ENCODE results near the gene ZMIZ1. TPM values are rescaled to one million over a fixed set of nuclear protein-coding genes. Genes with fewer than 3 reads are reported as not detected.

The ZMIZ1 gene
- total and polyA plus RNA-seq, 2 donors from 2014 or later = 14.2 to 97.6 TPM

GRCh38 chr10:79244841-79245504 lies 176.2 kb downstream of the ZMIZ1 start:
- Histone ChIP-seq H3K4me1 (ENCODE audit: control insufficient read depth in 2 of 3, insufficient read depth in 2 of 3, low read depth in 1 of 3, low read length in 3 of 3) (peaks cover 0 to 61% (median 30%) of the 10 kb centered on the region in 3 donors), H3K27me3 (ENCODE audit: control insufficient read depth, insufficient read depth, low read length) (no peaks in the 10 kb centered on the region), H3K9ac (ENCODE audit: low read length in 3 of 3) (peak overlapping the region in 1 of 3 donors; percentile 42), H3K27ac (ENCODE audit: low read depth in 2 of 2, low read length in 2 of 2) (peak overlapping the region; percentile 45 to 60), H3K36me3 (ENCODE audit: control insufficient read depth in 2 of 3, insufficient read depth in 3 of 3, low read length in 3 of 3) (no peaks in the 10 kb centered on the region), H3K4me3 (ENCODE audit: low read length in 3 of 3) (no peak overlapping the region), H3K9me3 (ENCODE audit: control insufficient read depth in 2 of 3, insufficient read depth in 1 of 3, low read length in 3 of 3) (no peaks in the 10 kb centered on the region)
- FAIRE-seq (no peak), DNase-seq (no peak)
- intact Hi-C loops (cut with DNase I) = no loop called here
- TF ChIP-seq, protein P1, sequence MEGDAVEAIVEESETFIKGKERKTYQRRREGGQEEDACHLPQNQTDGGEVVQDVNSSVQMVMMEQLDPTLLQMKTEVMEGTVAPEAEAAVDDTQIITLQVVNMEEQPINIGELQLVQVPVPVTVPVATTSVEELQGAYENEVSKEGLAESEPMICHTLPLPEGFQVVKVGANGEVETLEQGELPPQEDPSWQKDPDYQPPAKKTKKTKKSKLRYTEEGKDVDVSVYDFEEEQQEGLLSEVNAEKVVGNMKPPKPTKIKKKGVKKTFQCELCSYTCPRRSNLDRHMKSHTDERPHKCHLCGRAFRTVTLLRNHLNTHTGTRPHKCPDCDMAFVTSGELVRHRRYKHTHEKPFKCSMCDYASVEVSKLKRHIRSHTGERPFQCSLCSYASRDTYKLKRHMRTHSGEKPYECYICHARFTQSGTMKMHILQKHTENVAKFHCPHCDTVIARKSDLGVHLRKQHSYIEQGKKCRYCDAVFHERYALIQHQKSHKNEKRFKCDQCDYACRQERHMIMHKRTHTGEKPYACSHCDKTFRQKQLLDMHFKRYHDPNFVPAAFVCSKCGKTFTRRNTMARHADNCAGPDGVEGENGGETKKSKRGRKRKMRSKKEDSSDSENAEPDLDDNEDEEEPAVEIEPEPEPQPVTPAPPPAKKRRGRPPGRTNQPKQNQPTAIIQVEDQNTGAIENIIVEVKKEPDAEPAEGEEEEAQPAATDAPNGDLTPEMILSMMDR (IDR thresholded peaks at IDR 0.05; ENCODE audit: borderline replicate concordance, extremely low read depth, insufficient read depth) = no peak

DNA sequence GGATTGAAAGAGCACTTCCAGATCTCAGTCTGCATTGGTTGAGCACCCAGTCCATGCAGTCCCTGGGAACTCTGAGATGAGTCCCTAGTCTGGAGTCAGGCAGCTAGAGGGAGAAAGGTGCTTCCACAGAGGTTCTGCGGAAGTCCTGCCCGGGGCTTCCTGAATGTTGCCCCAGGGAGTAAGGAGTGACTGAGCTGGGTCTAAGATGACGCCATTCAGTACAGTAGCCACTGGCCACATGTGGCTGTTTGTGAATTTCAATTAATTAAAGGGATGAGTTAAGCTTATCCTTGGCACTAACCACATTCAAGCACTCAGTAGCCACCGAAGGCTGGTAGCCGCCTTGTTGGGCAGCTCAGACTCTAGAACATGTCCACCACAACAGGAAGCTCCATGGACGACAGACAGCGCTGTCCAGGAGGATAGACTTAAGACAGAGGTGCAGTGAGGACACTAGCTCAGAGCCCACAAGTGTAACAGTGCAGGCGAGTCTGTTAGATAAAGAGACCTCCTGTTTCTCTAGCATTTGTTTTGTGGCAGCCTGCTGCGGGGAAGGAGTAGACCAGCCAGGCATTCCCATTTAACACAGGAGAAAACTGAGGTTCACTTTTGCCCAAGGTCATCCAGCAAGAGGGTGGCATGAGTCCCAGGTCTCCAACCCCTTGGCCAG lies 176.9 kb downstream of the ZMIZ1 start:
- H3K9ac ChIP-seq (ENCODE audit: low read length in 3 of 3) = peak overlapping the region in 1 of 3 donors; percentile 42
- TF ChIP-seq, protein P1 (IDR thresholded peaks at IDR 0.05; ENCODE audit: borderline replicate concordance, extremely low read depth, insufficient read depth) = no peak
- intact Hi-C loops (cut with DNase I) = no loop called here

DNA sequence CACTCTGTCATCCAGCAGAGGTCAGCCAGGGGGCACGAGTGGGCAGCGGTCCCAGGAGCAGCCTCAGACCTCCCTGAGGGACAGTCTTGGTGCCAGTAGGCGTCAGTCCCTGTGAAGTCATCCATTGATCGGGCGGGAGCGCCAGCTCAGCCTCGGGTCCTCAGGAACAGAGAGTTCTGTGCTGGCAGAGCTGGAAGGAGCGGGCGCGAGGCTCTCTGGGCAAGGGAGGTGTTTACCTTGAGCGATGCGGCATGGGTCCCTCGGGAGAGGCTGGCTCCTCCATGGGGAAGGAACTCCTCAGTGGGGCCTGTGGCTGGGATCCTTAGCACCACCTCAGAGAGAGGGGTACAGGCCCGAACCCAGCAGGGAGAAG lies 177.4 kb downstream of the ZMIZ1 start:
- H3K36me3 ChIP-seq (ENCODE audit: control insufficient read depth in 2 of 3, insufficient read depth in 3 of 3, low read length in 3 of 3) = no peaks in the 10 kb centered on the region
- H3K27ac ChIP-seq (ENCODE audit: low read depth in 2 of 2, low read length in 2 of 2) = peak overlapping the region; percentile 45 to 60
- H3K27me3 ChIP-seq (ENCODE audit: control insufficient read depth, insufficient read depth, low read length) = no peaks in the 10 kb centered on the region
- peak overlapping the region in 1 of 3 donors; percentile 3 for H3K9ac ChIP-seq (ENCODE audit: low read length in 3 of 3)
- no peaks in the 10 kb centered on the region for H3K9me3 ChIP-seq (ENCODE audit: control insufficient read depth in 2 of 3, insufficient read depth in 1 of 3, low read length in 3 of 3)
- TF ChIP-seq, protein P1 (IDR thresholded peaks at IDR 0.05; ENCODE audit: borderline replicate concordance, extremely low read depth, insufficient read depth) = no peak
- DNase-seq (peak in 1 of 5 donors; percentile 86), FAIRE-seq (no peak)
- intact Hi-C loops (cut with DNase I) = no loop called here
- peaks cover 0 to 60% (median 30%) of the 10 kb centered on the region in 3 donors for H3K4me1 ChIP-seq (ENCODE audit: control insufficient read depth in 2 of 3, insufficient read depth in 2 of 3, low read depth in 1 of 3, low read length in 3 of 3)
- no peak overlapping the region for H3K4me3 ChIP-seq (ENCODE audit: low read length in 3 of 3)

More for the DNA sequence above, 176.9 kb downstream of the ZMIZ1 start:
- Histone ChIP-seq H3K36me3 (ENCODE audit: control insufficient read depth in 2 of 3, insufficient read depth in 3 of 3, low read length in 3 of 3) (no peaks in the 10 kb centered on the region), H3K4me1 (ENCODE audit: control insufficient read depth in 2 of 3, insufficient read depth in 2 of 3, low read depth in 1 of 3, low read length in 3 of 3) (peaks cover 0 to 64% (median 30%) of the 10 kb centered on the region in 3 donors), H3K9me3 (ENCODE audit: control insufficient read depth in 2 of 3, insufficient read depth in 1 of 3, low read length in 3 of 3) (no peaks in the 10 kb centered on the region), H3K4me3 (ENCODE audit: low read length in 3 of 3) (no peak overlapping the region), H3K27me3 (ENCODE audit: control insufficient read depth, insufficient read depth, low read length) (no peaks in the 10 kb centered on the region), H3K27ac (ENCODE audit: low read depth in 2 of 2, low read length in 2 of 2) (peak overlapping the region; percentile 45 to 60)
- FAIRE-seq (no peak), DNase-seq (no peak)

Data from kidney (tissue), 14 donors.